PC-3 (cell line): ENCODE measurements around the gene IPCEF1. TPM values are rescaled to one million over a fixed set of nuclear protein-coding genes. Genes with fewer than 3 reads are reported as not detected.

Experiments used
- ATAC-seq: fragments of 200-7000 bp; cut with Tn5 transposase; 2 replicates; pipeline ENCODE4 v1.9.1; 2020; ENCODE audit warnings: mild to moderate bottlenecking, moderate library complexity
- BruUV-seq: library from RNA; stranded (reverse); fragments of 400-500 nt; replicated peaks from 2 replicates; lab custom pipeline; 2021; lab: Mats Ljungman, UMichigan
- CTCF ChIA-PET: fragments of 300-600 bp; sonication (Branson Sonifier 250); formaldehyde crosslinking; loops from one replicate; lab custom pipeline; 2022; ENCODE audit warnings: antibody characterized with exemption; lab: Charles Lee
- POLR2A ChIA-PET: fragments of 300-600 bp; sonication (Branson Sonifier 250); formaldehyde crosslinking; loops from one replicate; lab custom pipeline; 2022; ENCODE audit warnings: antibody characterized with exemption; ENCODE audit not compliant: unreplicated experiment; lab: Charles Lee
- DNase-seq: peaks from one replicate; pipeline ENCODE4 v3.0.0-alpha.2; 2015
- H2AFZ ChIP-seq: fragments of 300-600 bp; sonication (generic); 2 replicates; pipeline ENCODE4 v1.6.0; 2016; ENCODE audit warnings: antibody characterized with exemption, low read length
- H3F3A ChIP-seq: fragments of 300-600 bp; sonication (generic); one replicate; pipeline ENCODE4 v1.6.0; 2017; ENCODE audit warnings: antibody characterized with exemption, low read length, control low read depth, mild to moderate bottlenecking; ENCODE audit not compliant: unreplicated experiment
- H3K27ac ChIP-seq: fragments of 300-600 bp; sonication (generic); 2 replicates; pipeline ENCODE4 v1.5.1; 2016; ENCODE audit warnings: mild to moderate bottlenecking, low read length
- H3K27me3 ChIP-seq: fragments of 300-600 bp; sonication (generic); 2 replicates; pipeline ENCODE4 v1.6.1; 2016; ENCODE audit warnings: low read length, mixed read lengths
- H3K36me3 ChIP-seq: fragments of 300-600 bp; sonication (generic); 2 replicates; pipeline ENCODE4 v1.6.1; 2016; ENCODE audit warnings: low read depth, mixed run types, low read length, mixed read lengths
- H3K4me1 ChIP-seq: fragments of 300-600 bp; sonication (generic); 2 replicates; pipeline ENCODE4 v1.5.1; 2016; ENCODE audit warnings: low read length; ENCODE audit not compliant: insufficient read depth
- H3K4me2 ChIP-seq: fragments of 300-600 bp; sonication (generic); 2 replicates; pipeline ENCODE4 v1.6.0; 2016; ENCODE audit warnings: low read length
- H3K4me3 ChIP-seq: fragments of 300-600 bp; sonication (generic); 2 replicates; pipeline ENCODE4 v1.5.1; 2016; ENCODE audit warnings: mild to moderate bottlenecking, low read length, mixed read lengths
- H3K79me2 ChIP-seq: fragments of 300-600 bp; sonication (generic); 2 replicates; pipeline ENCODE4 v1.6.1; 2017; ENCODE audit warnings: low read length, mixed read lengths
- H3K9ac ChIP-seq: fragments of 300-600 bp; sonication (generic); 2 replicates; pipeline ENCODE4 v1.6.0; 2016; ENCODE audit warnings: mild to moderate bottlenecking, low read length
- H3K9me2 ChIP-seq: fragments of 300-600 bp; sonication (generic); replicated peaks from 2 replicates; pipeline ENCODE4 v1.6.1; 2016; ENCODE audit warnings: mixed run types, low read length, mixed read lengths
- H3K9me3 ChIP-seq: fragments of 300-600 bp; sonication (generic); 2 replicates; pipeline ENCODE4 v1.6.1; 2016; ENCODE audit warnings: low read length, mixed read lengths
- H4K20me1 ChIP-seq: fragments of 300-600 bp; sonication (generic); 2 replicates; pipeline ENCODE4 v1.6.1; 2016; ENCODE audit warnings: low read length, mixed read lengths
- CTCF ChIP-seq: fragments of 300-600 bp; sonication (generic); conservative IDR thresholded peaks from 2 replicates; pipeline ENCODE4 v1.5.1; 2017; ENCODE audit warnings: antibody characterized with exemption, low read depth, mild to moderate bottlenecking, low read length
- EZH2 ChIP-seq: fragments of 300-600 bp; sonication (generic); IDR thresholded peaks from one replicate; pipeline ENCODE4 v1.6.1; 2017; ENCODE audit warnings: antibody characterized with exemption, mild to moderate bottlenecking, low read length; ENCODE audit not compliant: unreplicated experiment
- EZH2phosphoT487 ChIP-seq: fragments of 300-600 bp; sonication (generic); IDR thresholded peaks from 2 replicates; pipeline ENCODE4 v1.6.1; 2018; ENCODE audit warnings: mild to moderate bottlenecking, antibody characterized with exemption, low read length, borderline replicate concordance
- intact Hi-C: fragments of 100-400 bp; cut with micrococcal nuclease; formaldehyde crosslinking; loops from 2 replicates; pipeline ENCODE4 v1.9.0; 2023
- total RNA-seq: library from RNA; depleted of rRNA; stranded (reverse); fragments of >200 nt; gene quantifications from 2 replicates; pipeline ENCODE4 v1.2.3, GENCODE V29; 2014

IPCEF1 gene
- total RNA-seq, 1 experiment from 2014 or later: 0.29 TPM

GRCh38 chr6:154170106-154170505 is 186.5 kb downstream of the IPCEF1 start:
- ChIA-PET POLR2A (no interaction called here), CTCF (no interaction called here)
- no peaks in the 10 kb centered on the region for H3K9me2 ChIP-seq
- H3K79me2 ChIP-seq: no peaks in the 10 kb centered on the region
- H3K4me1 ChIP-seq: no peaks in the 10 kb centered on the region
- intact Hi-C loops: no loop called here
- no peak overlapping the region for H3K9ac ChIP-seq
- DNase-seq (no peak), ATAC-seq (no peak)
- H3K27ac ChIP-seq: no peak overlapping the region
- H2AFZ ChIP-seq: no peak overlapping the region
- no peaks in the 10 kb centered on the region for H3K9me3 ChIP-seq
- H3F3A ChIP-seq: no peaks in the 10 kb centered on the region
- BruUV-seq: no TSS peak
- no peak overlapping the region for H3K4me2 ChIP-seq
- H3K27me3 ChIP-seq: no peaks in the 10 kb centered on the region
- no peaks in the 10 kb centered on the region for H4K20me1 ChIP-seq
- H3K4me3 ChIP-seq: no peak overlapping the region
- no peak for TF ChIP-seq EZH2phosphoT487
- no peak for TF ChIP-seq EZH2
- TF ChIP-seq CTCF: no peak
- no peaks in the 10 kb centered on the region for H3K36me3 ChIP-seq

GRCh38 chr6:154169193-154169847 is 187.3 kb downstream of the IPCEF1 start:
- ChIA-PET CTCF (no interaction called here), POLR2A (no interaction called here)
- Histone ChIP-seq H4K20me1 (no peaks in the 10 kb centered on the region), H3K9me2 (no peaks in the 10 kb centered on the region), H3K27me3 (no peaks in the 10 kb centered on the region), H3K79me2 (no peaks in the 10 kb centered on the region), H3K4me3 (no peak overlapping the region), H2AFZ (no peak overlapping the region), H3K9me3 (no peaks in the 10 kb centered on the region), H3K27ac (no peak overlapping the region), H3K4me2 (no peak overlapping the region), H3K36me3 (no peaks in the 10 kb centered on the region), H3F3A (no peaks in the 10 kb centered on the region), H3K4me1 (no peaks in the 10 kb centered on the region), H3K9ac (no peak overlapping the region)
- no peak for TF ChIP-seq EZH2phosphoT487
- TF ChIP-seq EZH2: no peak
- no peak for TF ChIP-seq CTCF
- BruUV-seq: no TSS peak
- intact Hi-C loops: no loop called here
- no peak for ATAC-seq
- DNase-seq: no peak

DNA sequence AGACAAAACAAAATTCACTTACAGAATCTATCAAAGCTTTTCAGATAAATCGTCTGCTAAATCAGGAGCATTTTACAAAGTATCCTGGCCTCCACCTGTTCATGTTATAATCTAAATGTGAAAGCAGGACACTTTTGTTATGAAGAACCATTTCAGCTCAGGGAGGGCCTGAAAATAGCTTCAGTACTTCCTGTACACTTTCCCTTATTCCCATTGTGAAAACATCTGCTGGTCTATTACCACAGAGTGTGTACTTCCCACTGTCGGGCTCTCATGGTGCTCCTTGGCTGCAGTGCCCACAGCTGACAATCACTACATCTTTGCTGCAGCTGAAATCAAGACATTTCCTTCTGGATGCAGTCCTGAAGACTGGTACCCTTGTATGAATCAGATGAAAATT is 189.5 kb downstream of the IPCEF1 start:
- H3K4me3 ChIP-seq: no peak overlapping the region
- DNase-seq (no peak), ATAC-seq (no peak)
- H3K27me3 ChIP-seq: no peaks in the 10 kb centered on the region
- H4K20me1 ChIP-seq: no peaks in the 10 kb centered on the region
- ChIA-PET CTCF (no interaction called here), POLR2A (no interaction called here)
- intact Hi-C loops: no loop called here
- no peaks in the 10 kb centered on the region for H3K4me1 ChIP-seq
- no peaks in the 10 kb centered on the region for H3K9me2 ChIP-seq
- H3K27ac ChIP-seq: no peak overlapping the region
- no peaks in the 10 kb centered on the region for H3K36me3 ChIP-seq
- no peak for TF ChIP-seq CTCF
- TF ChIP-seq EZH2: no peak
- no peak for TF ChIP-seq EZH2phosphoT487
- BruUV-seq: no TSS peak
- no peak overlapping the region for H2AFZ ChIP-seq
- no peaks in the 10 kb centered on the region for H3K79me2 ChIP-seq
- no peaks in the 10 kb centered on the region for H3F3A ChIP-seq
- H3K4me2 ChIP-seq: no peak overlapping the region
- H3K9me3 ChIP-seq: no peaks in the 10 kb centered on the region
- no peak overlapping the region for H3K9ac ChIP-seq
